Erythroblast (primary cell): ENCODE data around the gene AHRR.

Experiments
- GATA1 ChIP-seq: IDR thresholded peaks from 2 replicates; pipeline ENCODE4 v1.6.1; 2011; ENCODE audit warnings: low read depth, mild to moderate bottlenecking, control low read depth, low read length, moderate library complexity
- POLR2A ChIP-seq: IDR thresholded peaks from 2 replicates; pipeline ENCODE4 v1.6.1; 2011; ENCODE audit warnings: mild to moderate bottlenecking, low read length

DNA sequence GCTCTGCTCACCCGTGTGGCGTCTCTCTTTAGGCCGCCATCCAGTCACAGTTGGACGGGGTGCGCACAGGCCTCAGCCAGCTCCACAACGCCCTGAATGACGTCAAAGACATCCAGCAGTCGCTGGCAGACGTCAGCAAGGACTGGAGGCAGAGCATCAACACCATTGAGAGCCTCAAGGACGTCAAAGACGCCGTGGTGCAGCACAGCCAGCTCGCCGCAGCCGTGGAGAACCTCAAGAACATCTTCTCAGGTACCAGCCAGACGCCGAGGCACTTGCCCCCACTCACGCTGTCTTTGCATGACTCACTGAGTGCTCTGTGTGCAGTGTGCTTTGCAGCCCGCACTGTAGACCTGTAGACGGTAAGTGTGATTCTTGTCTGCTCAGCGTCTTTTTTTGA is 126.0 kb downstream of the AHRR start:
- TF ChIP-seq POLR2A, result no peak
- no peak for TF ChIP-seq GATA1
